ENCODE data around the gene SULT1A2.

The SULT1A2 gene

DNA sequence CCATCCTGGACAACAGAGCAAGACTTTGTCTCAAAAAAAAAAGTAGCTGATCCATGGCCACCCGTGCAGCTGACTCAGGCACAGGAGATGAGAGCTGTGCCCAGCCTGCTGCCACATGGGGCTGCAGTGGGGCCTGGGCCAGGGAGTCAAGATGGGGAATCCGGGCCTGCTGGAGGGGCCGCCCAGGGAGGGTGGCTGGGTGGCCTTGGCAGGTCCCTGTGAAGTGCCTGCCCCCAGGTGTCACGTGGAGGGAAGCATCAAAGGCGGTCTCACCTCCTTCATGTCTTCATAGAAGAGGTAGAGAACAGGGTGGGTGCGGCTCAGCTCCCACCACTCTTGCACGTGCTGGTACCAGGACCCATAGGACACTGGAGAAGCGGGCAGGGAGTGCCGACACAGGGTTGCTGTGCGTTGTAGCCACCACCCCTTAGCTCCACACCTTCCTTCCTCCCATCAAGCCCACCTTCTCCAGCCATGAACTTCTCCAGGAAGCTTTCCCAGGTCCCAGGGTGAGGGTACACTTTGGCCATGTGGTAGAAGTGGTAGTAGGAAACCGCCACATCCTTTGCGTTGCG is 3.8 kb downstream of the SULT1A2 start:
- Histone ChIP-seq H3F3A (ENCODE audit: control insufficient read depth, insufficient read depth) (no peaks in the 10 kb centered on the region), H4K20me1 (ENCODE audit: control insufficient read depth, insufficient read depth, low read depth, low read length) (no peaks in the 10 kb centered on the region), H3K9me2 (replicated peaks; ENCODE audit: control insufficient read depth, low read length) (no peaks in the 10 kb centered on the region), H3K79me2 (ENCODE audit: control insufficient read depth, low read length) (no peaks in the 10 kb centered on the region), H3K27me3 (ENCODE audit: control insufficient read depth, low read length) (no peaks in the 10 kb centered on the region), H3K36me3 (ENCODE audit: control insufficient read depth, low read length) (peaks cover 23% of the 10 kb centered on the region), H3K4me3 (ENCODE audit: low read length) (no peak overlapping the region), H3K4me1 (ENCODE audit: control insufficient read depth, low read length) (peaks cover 8% of the 10 kb centered on the region), H3K4me2 (ENCODE audit: low read length) (no peak overlapping the region), H3K9me3 (ENCODE audit: control insufficient read depth, insufficient read depth, low read length) (no peaks in the 10 kb centered on the region), H3K27ac (ENCODE audit: low read depth, low read length) (no peak overlapping the region)
- TF ChIP-seq, protein P1, sequence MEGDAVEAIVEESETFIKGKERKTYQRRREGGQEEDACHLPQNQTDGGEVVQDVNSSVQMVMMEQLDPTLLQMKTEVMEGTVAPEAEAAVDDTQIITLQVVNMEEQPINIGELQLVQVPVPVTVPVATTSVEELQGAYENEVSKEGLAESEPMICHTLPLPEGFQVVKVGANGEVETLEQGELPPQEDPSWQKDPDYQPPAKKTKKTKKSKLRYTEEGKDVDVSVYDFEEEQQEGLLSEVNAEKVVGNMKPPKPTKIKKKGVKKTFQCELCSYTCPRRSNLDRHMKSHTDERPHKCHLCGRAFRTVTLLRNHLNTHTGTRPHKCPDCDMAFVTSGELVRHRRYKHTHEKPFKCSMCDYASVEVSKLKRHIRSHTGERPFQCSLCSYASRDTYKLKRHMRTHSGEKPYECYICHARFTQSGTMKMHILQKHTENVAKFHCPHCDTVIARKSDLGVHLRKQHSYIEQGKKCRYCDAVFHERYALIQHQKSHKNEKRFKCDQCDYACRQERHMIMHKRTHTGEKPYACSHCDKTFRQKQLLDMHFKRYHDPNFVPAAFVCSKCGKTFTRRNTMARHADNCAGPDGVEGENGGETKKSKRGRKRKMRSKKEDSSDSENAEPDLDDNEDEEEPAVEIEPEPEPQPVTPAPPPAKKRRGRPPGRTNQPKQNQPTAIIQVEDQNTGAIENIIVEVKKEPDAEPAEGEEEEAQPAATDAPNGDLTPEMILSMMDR (IDR thresholded peaks at IDR 0.05; ENCODE audit: low read depth, low read length, poor library complexity, severe bottlenecking), result no peak
- TF ChIP-seq EZH2phosphoT487 (IDR thresholded peaks at IDR 0.05; ENCODE audit: borderline replicate concordance, low read length), result no peak

DNA sequence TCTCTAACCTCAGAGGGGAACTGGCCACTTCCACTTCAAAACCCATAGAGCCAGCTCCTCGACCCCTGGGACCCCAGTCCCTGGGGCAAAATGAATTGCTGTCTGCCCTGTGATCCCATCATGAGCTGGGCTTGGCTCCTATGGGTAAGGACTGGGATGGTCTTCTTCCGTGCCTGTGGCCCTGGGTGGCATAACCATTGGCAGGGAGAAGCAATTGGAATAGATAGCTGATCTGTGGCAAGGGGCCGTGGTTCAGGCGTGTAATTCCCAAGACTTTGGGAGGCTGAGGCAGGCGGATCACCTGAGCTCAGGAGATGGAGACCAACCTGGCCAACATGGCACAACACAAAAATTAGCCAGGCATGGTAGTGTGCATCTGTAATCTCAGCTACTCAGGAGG is 4.3 kb downstream of the SULT1A2 start:
- Histone ChIP-seq H3K79me2 (ENCODE audit: control insufficient read depth, low read length) (no peaks in the 10 kb centered on the region), H3K4me3 (ENCODE audit: low read length) (no peak overlapping the region), H3K9me2 (replicated peaks; ENCODE audit: control insufficient read depth, low read length) (no peaks in the 10 kb centered on the region), H4K20me1 (ENCODE audit: control insufficient read depth, insufficient read depth, low read depth, low read length) (no peaks in the 10 kb centered on the region), H3K9me3 (ENCODE audit: control insufficient read depth, insufficient read depth, low read length) (no peaks in the 10 kb centered on the region), H3K36me3 (ENCODE audit: control insufficient read depth, low read length) (peaks cover 24% of the 10 kb centered on the region), H3F3A (ENCODE audit: control insufficient read depth, insufficient read depth) (no peaks in the 10 kb centered on the region), H3K27ac (ENCODE audit: low read depth, low read length) (no peak overlapping the region), H3K4me2 (ENCODE audit: low read length) (no peak overlapping the region), H3K4me1 (ENCODE audit: control insufficient read depth, low read length) (0 out of 2 replicates have a peak, but pooled peaks cover 3% of the 10 kb centered on the region), H3K27me3 (ENCODE audit: control insufficient read depth, low read length) (no peaks in the 10 kb centered on the region)
- TF ChIP-seq, protein P1 (IDR thresholded peaks at IDR 0.05; ENCODE audit: low read depth, low read length, poor library complexity, severe bottlenecking), result no peak
- no peak for TF ChIP-seq EZH2phosphoT487 (IDR thresholded peaks at IDR 0.05; ENCODE audit: borderline replicate concordance, low read length)

DNA sequence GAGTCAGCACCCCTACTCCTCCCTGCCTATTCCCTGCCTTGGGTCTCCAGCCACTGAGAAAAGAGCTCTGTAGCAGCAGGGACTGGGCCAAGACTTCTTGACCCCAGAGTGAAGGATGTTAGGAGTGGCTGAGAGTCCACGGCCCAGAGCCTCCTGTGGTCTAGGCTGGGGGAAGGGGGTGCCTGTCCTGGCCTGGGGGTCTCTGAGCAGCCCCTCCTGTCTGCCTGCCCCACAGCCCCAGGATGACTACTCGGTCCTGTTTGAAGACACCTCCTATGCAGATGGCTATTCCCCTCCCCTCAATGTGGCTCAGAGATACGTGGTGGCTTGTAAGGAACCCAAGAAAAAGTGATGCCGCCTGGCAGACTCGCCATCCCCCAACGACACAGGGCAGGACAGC is 5.5 kb downstream of the SULT1A2 start:
- Histone ChIP-seq H3K9me2 (replicated peaks; ENCODE audit: control insufficient read depth, low read length) (no peaks in the 10 kb centered on the region), H3K36me3 (ENCODE audit: control insufficient read depth, low read length) (peaks cover 30% of the 10 kb centered on the region), H3K4me3 (ENCODE audit: low read length) (no peak overlapping the region), H3F3A (ENCODE audit: control insufficient read depth, insufficient read depth) (no peaks in the 10 kb centered on the region), H3K4me1 (ENCODE audit: control insufficient read depth, low read length) (no peaks in the 10 kb centered on the region), H3K9me3 (ENCODE audit: control insufficient read depth, insufficient read depth, low read length) (no peaks in the 10 kb centered on the region), H3K4me2 (ENCODE audit: low read length) (no peak overlapping the region), H3K27me3 (ENCODE audit: control insufficient read depth, low read length) (no peaks in the 10 kb centered on the region), H3K27ac (ENCODE audit: low read depth, low read length) (no peak overlapping the region), H3K79me2 (ENCODE audit: control insufficient read depth, low read length) (no peaks in the 10 kb centered on the region), H4K20me1 (ENCODE audit: control insufficient read depth, insufficient read depth, low read depth, low read length) (no peaks in the 10 kb centered on the region)
- TF ChIP-seq EZH2phosphoT487 (IDR thresholded peaks at IDR 0.05; ENCODE audit: borderline replicate concordance, low read length), result no peak
- TF ChIP-seq, protein P1 (IDR thresholded peaks at IDR 0.05; ENCODE audit: low read depth, low read length, poor library complexity, severe bottlenecking), result no peak
